ENCODE data around the gene MRPS25. TPM values are rescaled to one million over a fixed set of nuclear protein-coding genes. Genes with fewer than 3 reads are reported as not detected.

Gene MRPS25
- total RNA-seq, 1 donor: 9.5 TPM

DNA sequence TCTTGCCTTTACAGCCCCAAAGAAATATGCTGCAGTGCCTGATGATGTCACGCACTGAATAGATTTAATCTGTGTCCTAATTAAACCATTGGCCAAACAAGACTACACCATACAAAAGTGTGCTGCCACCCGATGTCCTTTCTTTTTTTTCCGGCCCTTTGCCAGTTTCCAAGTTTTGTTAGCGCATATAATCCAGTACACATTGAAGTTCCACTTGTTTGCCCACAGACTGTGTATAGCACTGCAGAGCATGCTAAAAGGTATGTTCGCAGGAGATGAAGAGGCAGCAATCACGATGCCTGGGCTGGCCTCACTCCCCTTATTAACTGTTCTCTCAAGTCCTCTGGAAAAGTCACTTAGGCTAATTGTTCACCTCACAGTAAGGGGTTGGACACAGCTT, 26.8 kb downstream of the MRPS25 start:
- DNase-seq (ENCODE audit: low read depth): no peak
- TF ChIP-seq CTCF (IDR thresholded peaks at IDR 0.05; ENCODE audit: insufficient read depth, low read depth, low read length): no peak
- no peak overlapping the region for H3K4me3 ChIP-seq (ENCODE audit: low read depth, low read length)

GRCh38 chr3:15033103-15033502, 32.0 kb downstream of the MRPS25 start:
- DNase-seq (ENCODE audit: low read depth): no peak
- TF ChIP-seq CTCF (IDR thresholded peaks at IDR 0.05; ENCODE audit: insufficient read depth, low read depth, low read length): no peak
- H3K4me3 ChIP-seq (ENCODE audit: low read depth, low read length): no peak overlapping the region

GRCh38 chr3:15032650-15033049, 32.5 kb downstream of the MRPS25 start:
- no peak for DNase-seq (ENCODE audit: low read depth)
- no peak overlapping the region for H3K4me3 ChIP-seq (ENCODE audit: low read depth, low read length)
- no peak for TF ChIP-seq CTCF (IDR thresholded peaks at IDR 0.05; ENCODE audit: insufficient read depth, low read depth, low read length)

GRCh38 chr3:15029625-15030024, 35.5 kb downstream of the MRPS25 start:
- no peak overlapping the region for H3K4me3 ChIP-seq (ENCODE audit: low read depth, low read length)
- DNase-seq (ENCODE audit: low read depth): no peak
- TF ChIP-seq CTCF (IDR thresholded peaks at IDR 0.05; ENCODE audit: insufficient read depth, low read depth, low read length): no peak

GRCh38 chr3:15023719-15024118, 41.4 kb downstream of the MRPS25 start:
- no peak for DNase-seq (ENCODE audit: low read depth)
- TF ChIP-seq CTCF (IDR thresholded peaks at IDR 0.05; ENCODE audit: insufficient read depth, low read depth, low read length): no peak
- no peak overlapping the region for H3K4me3 ChIP-seq (ENCODE audit: low read depth, low read length)

DNA sequence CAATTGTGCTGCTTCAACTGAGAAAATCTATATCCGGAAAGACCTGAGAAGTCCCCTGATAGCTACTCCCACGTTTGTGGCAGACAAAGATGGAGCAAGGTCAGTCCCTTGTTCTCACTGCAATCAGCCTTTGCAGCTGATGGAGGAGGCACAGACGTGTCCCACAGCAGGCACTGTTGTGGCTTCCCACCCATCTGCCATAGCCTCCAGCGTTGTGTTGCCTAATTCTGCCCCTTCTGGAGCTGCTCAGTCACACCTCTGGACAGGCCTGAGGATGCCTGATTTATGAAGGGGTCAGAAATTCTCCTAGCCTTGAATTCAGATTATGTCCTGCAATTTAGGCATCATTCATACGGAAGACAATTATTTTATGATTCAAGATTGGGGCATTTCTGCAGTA, 41.9 kb downstream of the MRPS25 start:
- no peak for DNase-seq (ENCODE audit: low read depth)
- H3K4me3 ChIP-seq (ENCODE audit: low read depth, low read length): no peak overlapping the region
- no peak for TF ChIP-seq CTCF (IDR thresholded peaks at IDR 0.05; ENCODE audit: insufficient read depth, low read depth, low read length)

DNA sequence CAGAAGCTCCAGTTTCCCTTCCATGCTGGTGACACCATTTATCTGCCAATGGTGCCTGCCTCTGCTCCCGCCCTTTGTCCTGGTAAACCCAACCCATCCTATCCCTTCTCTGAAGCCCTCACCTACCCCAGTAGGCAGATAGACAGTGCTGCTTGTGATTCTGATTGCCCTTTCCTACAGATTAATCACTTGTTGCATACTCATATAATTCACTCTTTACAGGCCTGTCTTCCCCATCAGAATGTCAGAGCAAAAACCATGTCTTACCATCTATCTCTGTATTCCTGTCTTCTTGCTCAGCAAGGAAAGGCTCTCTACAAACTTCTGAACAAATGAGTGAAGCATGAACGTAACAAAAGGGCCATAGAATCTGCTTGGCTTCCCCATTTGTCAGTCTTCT, 47.9 kb downstream of the MRPS25 start:
- no peak for DNase-seq (ENCODE audit: low read depth)
- no peak for TF ChIP-seq CTCF (IDR thresholded peaks at IDR 0.05; ENCODE audit: insufficient read depth, low read depth, low read length)
- H3K4me3 ChIP-seq (ENCODE audit: low read depth, low read length): no peak overlapping the region

Measured in fibroblast of villous mesenchyme (primary cell).